GM21576 (cell line): ENCODE results near the gene SDHB.
"Not testable (repeated sequence)": the region's sequence is repeated elsewhere in the genome, so short reads cannot be mapped to it uniquely, and the experiment has no call there.

ENCODE experiments used
- ATAC-seq: cut with Tn5 transposase; IDR thresholded peaks from one replicate; pipeline ENCODE4 v1.9.1; 2021; ENCODE audit warnings: mild to moderate bottlenecking, moderate library complexity; ENCODE audit not compliant: unreplicated experiment

Gene SDHB

DNA sequence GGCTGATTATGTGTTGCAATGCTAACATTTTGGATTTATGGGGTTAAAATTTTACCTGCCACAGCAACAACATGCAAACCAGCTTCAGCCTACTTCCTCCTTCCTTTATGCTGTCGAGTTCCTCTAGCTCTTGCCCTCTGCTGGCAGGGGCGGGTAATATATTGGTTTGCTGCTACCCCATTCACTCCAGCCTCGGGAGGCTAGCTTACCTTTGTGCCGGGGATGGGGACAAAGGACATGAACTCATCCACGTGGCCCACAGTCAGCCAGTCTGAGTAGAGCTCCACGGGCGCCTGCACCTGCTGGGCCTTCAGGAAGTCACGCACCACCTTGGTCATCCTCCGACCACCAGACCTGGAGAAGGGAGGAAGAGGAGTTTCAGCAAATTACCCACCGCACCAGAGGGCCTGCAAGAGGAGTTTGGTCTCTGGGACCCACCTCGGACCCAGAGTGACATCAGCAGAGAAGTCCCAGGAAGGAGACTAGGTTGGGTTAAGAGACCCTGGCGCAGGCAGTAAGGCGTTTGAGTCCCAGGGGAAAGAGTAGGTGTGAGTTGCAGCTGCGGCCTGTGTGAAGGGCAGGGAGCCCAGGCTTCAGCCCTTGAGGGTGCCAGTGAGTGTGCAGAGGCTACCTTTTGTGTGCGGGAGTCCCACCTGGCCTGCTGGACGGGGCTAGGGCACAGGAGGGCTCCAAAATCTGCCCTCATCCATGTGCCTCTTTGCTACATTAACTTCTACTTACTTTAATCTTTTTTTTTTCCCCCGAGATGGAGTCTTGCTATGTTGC lies 21.8 kb upstream of the SDHB start:
- no peak for ATAC-seq

DNA sequence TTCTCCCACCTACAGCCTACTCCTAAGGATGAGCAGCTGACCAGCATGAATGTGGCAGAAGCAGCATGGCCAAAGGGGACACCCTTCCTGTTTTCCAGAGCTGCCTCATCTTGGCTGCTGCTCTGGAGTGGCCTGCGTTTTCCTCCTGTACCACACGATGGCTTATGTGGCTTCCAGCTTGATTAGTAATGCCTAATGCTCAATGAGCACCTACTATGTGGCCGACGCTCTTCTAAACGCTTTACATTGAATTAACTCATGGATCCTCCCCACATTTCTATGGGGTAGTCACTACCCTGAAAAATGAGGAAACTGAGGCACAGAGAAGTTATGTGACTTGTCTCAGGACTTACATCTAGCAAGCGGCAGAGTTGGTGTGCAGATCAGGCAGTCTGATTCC lies 18.0 kb upstream of the SDHB start:
- no peak for ATAC-seq

DNA sequence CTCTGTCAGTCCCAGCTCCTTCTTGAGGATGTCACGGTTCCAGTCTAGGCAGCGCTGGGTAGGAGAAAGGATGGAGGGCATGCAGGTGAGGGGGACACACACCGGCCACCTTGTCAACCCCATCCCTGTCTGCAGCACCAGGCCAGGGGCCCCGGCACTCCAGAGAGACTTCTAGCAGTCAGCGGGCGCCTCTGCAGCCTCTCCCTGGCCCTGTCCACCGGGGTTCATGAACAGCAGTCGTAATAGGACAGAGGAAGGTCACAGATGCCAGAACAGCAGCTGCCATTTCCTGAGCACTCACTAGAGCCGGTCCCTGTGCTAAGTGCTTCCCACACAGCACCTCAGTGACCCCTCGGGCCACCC lies 16.3 kb upstream of the SDHB start:
- ATAC-seq: no peak

DNA sequence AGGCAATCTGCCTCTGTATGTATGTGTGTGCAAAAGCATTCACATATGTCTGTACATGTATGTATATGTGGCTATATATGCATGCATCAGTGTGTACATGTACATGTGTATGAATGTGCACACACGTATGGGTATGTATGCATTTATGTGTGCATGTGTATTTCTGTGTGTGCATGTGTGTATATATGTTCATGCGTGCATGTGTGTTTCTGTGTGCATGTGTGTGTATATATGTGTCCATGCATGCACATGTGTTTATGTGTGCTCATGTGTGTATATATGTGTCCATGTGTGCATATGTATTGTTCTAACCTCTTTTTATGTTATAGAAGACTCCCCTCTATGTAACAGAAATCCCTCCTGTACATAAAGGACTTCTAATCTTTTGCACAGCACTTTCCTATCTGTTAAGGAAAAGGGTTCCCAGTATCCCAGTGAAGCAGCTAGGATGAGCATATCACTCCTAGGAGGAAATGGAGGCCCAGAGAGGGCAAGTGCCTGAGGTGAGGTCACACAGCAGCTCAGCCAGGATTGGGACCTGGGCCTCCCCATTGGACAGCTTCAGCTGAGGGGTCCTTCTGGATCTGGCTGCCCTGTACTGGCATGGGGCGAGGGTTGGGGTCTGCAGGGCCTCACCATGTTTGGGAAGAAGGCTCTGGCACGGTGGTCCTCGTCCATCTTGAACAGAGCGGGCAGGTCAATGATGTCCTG lies 15.8 kb upstream of the SDHB start:
- ATAC-seq: no peak

DNA sequence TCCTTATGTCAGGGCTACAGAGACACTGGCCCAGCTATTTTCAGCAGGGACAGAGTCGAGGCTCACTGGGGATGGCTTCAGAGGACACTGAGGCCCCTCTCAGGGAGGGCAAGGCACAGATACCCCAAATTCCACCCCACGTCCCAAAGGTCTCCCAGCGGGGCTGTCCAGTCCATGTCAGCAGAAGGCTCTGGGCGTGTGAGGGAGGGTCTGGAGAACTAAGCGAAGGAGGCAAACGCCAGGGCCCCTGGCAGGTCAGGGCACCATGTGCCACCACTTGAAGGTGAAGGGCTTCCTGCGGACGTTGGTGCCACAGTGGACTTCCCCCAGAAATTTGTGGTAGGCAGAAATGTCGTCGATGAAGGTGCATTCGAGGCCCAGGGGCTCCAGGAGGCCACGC lies 15.0 kb upstream of the SDHB start:
- ATAC-seq: no peak

DNA sequence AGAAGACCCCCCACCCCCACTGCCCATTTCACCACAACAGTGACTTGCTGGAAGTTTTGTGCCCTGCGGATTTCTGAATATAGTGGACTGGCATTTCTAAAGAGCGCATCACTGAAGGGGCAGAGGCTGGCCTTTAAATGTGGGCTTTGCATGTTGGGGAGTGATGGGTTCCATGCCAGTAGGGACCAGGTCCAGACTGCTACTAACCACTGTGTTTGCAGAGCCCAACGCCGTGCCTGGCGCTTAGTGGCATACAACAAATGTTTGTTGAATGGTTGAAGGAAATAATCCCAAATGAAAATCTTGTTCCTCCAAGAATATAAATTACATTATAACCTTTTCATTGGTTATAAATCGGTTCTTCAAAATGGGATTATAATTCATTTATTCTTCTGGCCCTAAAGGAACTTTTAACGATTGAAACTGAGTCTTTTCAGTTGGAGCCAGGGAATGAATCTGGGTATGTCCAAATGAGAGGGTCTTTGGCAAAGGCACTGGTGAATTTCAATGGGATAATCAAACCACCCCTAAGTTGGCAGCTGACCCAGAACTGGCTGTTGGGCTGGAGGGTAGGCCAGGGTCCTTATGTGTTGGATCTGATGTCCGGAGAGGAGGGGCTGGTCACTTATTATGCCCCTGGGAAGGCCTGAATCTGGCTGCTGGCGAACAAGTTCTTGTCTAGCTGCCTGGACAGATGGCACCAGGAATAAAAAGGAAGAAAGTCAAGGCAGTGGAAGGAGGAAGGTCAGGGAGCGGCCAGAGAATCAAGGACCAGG lies 13.8 kb upstream of the SDHB start:
- ATAC-seq: no peak

DNA sequence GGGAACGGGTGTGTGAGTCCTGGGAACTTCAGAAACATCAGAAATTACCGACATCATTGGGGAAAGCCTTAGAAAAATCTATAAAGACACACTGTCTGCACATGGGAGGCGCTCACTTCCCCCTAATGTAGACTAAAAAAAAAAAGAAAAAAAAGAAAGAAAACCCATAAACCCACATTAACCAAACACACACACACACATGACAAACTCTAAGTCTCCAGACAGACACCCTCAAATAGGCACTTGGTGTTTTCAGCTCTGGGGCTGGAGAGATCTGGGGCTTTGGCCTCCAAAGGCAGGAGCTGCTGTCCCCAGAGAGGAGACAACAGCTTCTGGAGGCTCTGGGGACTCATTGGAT lies 13.2 kb upstream of the SDHB start:
- no peak for ATAC-seq

DNA sequence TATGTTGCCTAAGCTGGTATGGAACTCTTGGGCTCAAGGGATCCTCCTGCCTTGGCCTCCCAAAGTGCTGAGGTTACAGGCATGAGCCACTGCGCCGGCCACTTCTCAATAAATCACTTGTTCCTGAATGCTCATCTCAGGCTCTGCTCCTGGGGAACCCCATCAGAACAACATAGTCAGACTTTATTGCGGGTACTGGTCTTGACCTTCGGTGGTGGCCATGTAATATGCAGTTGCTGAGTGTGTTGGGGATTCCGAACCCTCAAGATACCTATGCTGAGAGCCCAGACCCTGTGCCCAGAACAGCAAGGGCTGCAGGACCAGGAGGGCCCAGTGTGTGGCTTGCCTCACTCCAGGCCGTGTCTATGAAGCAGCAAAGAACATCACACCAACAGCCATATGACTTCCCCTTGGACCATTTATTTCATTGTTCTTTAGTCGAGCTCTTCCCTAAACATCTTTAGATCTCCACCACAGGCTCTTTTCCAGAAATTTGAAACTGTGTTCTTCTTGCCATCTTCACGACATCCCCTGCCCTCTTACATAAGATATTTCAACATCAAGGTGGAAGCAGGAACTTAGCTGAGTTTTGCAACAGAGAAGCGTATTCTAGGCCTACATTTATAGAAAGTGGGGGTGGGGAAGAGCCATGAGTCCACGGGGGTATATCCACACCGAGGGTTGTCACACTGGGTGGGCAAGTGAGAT lies 12.7 kb upstream of the SDHB start:
- no peak for ATAC-seq

- ATAC-seq: no peak
Measured at GRCh38 chr1:17065666-17066065, 11.8 kb upstream of the SDHB start.

DNA sequence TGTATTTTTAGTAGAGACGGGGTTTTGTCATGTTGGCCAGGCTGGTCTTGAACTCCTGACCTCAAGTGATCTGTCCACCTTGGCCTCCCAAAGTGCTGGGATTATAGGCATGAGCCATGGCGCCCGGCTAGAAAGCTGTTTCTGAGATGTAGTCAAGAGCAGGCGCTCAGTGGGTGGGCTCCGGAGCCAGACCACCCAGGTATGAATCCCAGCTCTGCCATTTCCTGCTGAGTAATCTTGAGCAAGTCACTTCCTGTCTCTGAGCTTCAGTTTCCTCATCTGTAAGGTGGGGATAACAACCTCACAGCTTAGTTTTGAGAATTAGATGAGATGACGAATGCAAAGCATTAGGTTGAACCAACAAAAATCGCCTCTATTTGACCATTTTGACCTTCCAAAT lies 8.9 kb upstream of the SDHB start:
- not testable (repeated sequence) for ATAC-seq

DNA sequence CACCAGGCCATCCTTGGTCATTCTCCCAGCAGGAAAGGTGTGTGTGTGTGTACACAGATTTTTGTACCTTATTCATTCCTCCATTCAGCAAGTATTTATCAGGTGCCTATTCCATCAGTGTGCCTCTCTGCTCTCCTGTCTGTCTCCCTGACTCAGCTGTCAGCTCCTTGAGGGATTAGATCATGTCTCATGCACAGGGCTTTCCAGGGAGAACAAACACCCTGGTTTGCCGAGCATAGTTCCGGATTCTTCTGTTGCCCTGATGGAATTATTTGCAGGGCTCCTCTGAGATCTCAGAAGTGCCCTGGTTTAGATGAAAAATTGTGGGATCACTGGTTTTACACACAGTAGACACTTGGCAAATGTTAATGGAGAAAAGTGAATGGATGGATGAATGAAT lies 8.1 kb upstream of the SDHB start:
- no peak for ATAC-seq

DNA sequence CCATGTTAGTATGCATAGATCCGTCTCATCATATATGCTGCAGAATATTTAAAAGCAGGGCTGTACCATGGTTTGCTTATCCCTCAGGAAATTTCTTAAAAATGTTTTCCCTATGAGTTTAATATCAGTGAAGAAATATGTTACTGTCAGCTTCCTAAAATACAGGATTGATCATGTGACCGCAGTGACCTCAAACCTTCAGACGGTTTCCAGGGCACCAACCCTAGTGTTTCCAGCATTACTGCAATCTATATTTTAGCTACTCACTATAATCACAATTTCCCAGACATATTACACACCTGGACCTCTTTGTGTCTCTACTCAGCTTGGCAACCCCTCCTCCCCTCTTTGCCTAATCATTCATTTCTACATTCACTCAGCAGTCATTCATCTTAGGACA lies 7.7 kb upstream of the SDHB start:
- ATAC-seq: no peak

DNA sequence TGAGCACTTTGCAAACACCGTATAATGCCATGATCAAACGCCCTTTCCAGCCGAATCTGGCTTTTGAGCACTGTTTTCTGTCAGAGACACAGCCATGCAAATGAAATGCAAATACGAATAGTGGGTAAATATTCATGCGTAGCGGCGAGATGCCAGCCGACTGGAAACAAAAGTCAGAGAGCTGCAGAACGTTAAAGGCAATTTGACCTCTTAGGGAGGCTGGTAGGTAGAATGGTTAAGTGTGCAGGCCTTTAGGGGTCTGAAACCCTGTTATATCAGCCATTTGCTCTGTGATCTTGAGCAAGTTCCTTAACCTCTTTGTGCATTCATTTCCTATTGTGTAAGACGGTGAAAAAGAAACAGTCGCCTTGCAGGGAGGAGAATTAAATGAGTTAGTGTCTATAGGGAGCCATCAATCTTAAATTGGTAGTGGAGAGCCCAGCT lies 6.5 kb upstream of the SDHB start:
- no peak for ATAC-seq

- ATAC-seq: no peak
Measured at GRCh38 chr1:17059391-17060305, 5.8 kb upstream of the SDHB start.

DNA sequence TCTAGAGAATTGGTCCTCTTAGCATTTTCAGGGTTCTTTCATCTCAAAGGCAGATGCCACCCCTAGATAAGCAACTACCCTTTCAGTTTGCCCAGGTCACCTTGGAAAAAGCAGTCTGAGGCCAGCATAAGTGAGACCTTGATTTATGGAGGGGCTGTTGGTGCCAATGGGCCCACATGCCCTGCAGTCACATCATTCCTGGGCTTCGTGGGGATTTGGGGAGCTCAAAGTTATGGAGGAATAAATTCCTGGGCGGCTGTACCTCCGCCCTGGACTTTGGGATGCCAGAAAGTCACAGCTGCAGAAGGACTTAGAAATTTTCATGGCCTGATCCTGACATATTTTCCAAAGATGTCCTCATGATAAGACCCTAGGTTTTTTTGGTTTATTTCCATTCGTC lies 2.7 kb upstream of the SDHB start:
- no peak for ATAC-seq

DNA sequence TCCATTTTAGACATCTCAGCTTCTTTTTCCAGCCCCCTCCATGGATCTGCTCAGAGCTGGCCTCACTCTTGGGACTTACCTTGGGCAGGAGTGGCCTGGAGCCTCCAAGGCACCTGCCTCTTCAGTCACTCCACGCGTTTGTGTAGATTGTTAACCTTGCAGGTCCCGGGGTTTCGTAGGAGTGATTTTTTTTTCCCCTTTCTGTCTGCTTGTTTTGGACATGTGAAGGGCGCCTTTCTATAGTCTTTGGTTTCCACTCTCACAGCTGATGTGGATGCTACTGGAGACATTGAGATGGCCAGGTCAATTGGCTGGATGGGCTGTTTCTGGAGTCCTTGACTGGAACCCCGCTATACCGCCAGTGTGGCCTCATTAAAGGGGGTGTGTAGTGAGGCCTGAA lies 2.0 kb upstream of the SDHB start:
- no peak for ATAC-seq

DNA sequence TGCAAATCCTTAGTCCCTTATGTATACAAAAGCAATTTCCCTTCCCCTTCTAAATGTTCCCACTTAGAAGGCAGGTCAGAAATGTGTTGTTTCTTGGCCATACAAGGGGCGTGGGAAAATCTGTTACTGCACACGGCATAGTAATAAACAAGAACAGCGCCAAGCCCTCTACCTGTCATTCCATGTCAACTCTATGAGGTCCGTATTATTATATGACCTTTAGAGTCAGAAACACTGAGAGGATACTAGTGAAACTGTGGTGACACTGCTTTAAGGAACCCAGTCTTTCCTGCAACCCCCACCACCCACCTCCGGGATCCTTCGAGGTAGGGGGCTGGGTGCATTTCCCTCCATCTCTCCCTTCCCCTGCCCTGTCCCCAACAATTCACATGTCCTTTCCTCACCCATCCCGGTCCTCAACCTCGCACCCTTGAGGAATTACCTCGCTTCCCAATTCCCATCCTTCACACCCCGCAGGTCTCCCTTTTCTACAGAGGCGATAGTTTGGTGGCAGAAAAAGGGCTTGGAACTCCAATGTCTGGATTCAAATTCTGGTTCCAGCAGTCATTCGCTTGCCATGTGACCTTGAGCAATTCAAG lies 647 bp downstream of the SDHB start:
- ATAC-seq: no peak

GRCh38 chr1:17052641-17053040 lies 1.2 kb downstream of the SDHB start:
- no peak for ATAC-seq

- ATAC-seq: no peak
Measured at GRCh38 chr1:17052038-17052437, 1.8 kb downstream of the SDHB start.

GRCh38 chr1:17047924-17048323 lies 5.9 kb downstream of the SDHB start:
- ATAC-seq: no peak
